H9 (cell line): ENCODE data around the gene AVEN. TPM values are rescaled to one million over a fixed set of nuclear protein-coding genes. Genes with fewer than 3 reads are reported as not detected.

Experiments used
- DNase-seq: peaks from one replicate; pipeline ENCODE4 v3.0.0-alpha.2; 2017
- H2AFZ ChIP-seq: one replicate; pipeline ENCODE4 v1.6.1; 2013; ENCODE audit warnings: mild to moderate bottlenecking, low read length, control low read depth, moderate library complexity
- H2AK5ac ChIP-seq: 2 replicates; pipeline ENCODE4 v1.6.1; 2013; ENCODE audit warnings: low read length, control low read depth, mixed read lengths; ENCODE audit not compliant: insufficient read length
- H2BK120ac ChIP-seq: one replicate; pipeline ENCODE4 v1.6.1; 2013; ENCODE audit warnings: low read depth, mild to moderate bottlenecking, low read length, control low read depth, inconsistent platforms; ENCODE audit not compliant: poor library complexity, severe bottlenecking
- H2BK12ac ChIP-seq: 2 replicates; pipeline ENCODE4 v1.6.1; 2013; ENCODE audit warnings: low read length, control low read depth, mixed read lengths, low read depth; ENCODE audit not compliant: insufficient read length
- H2BK15ac ChIP-seq: 2 replicates; pipeline ENCODE4 v1.6.1; 2013; ENCODE audit warnings: low read depth, low read length, control low read depth
- H2BK20ac ChIP-seq: one replicate; pipeline ENCODE4 v1.6.1; 2013; ENCODE audit warnings: low read depth, mild to moderate bottlenecking, low read length, control low read depth, inconsistent platforms; ENCODE audit not compliant: poor library complexity, severe bottlenecking
- H2BK5ac ChIP-seq: 2 replicates; pipeline ENCODE4 v1.6.1; 2013; ENCODE audit warnings: low read length, control low read depth, mixed read lengths; ENCODE audit not compliant: insufficient read length
- H3K14ac ChIP-seq: 2 replicates; pipeline ENCODE4 v1.6.1; 2013; ENCODE audit warnings: low read length, control low read depth; ENCODE audit not compliant: insufficient read depth
- H3K18ac ChIP-seq: 2 replicates; pipeline ENCODE4 v1.6.1; 2013; ENCODE audit warnings: low read depth, mild to moderate bottlenecking, mixed read lengths, low read length, control low read depth; ENCODE audit not compliant: insufficient read length
- H3K23ac ChIP-seq: 2 replicates; pipeline ENCODE4 v1.6.1; 2013; ENCODE audit warnings: low read length, control low read depth, mixed read lengths, low read depth; ENCODE audit not compliant: insufficient read length
- H3K23me2 ChIP-seq: 2 replicates; pipeline ENCODE4 v1.6.1; 2013; ENCODE audit warnings: low read depth, mild to moderate bottlenecking, mixed read lengths, low read length, control low read depth; ENCODE audit not compliant: insufficient read length, poor library complexity, severe bottlenecking
- H3K27ac ChIP-seq: 2 replicates; pipeline ENCODE4 v1.5.1; 2013; ENCODE audit warnings: low read length, control low read depth, mixed read lengths, low read depth; ENCODE audit not compliant: insufficient read length
- H3K27me3 ChIP-seq: 2 replicates; pipeline ENCODE4 v1.6.1; 2013; ENCODE audit warnings: low read length, control low read depth, inconsistent platforms; ENCODE audit not compliant: insufficient read depth
- H3K4ac ChIP-seq: 2 replicates; pipeline ENCODE4 v1.6.1; 2013; ENCODE audit warnings: low read depth, mild to moderate bottlenecking, control low read depth, inconsistent platforms, low read length, moderate library complexity
- H3K4me1 ChIP-seq: 2 replicates; pipeline ENCODE4 v1.6.1; 2013; ENCODE audit warnings: low read length, control low read depth, inconsistent platforms; ENCODE audit not compliant: insufficient read depth
- H3K4me2 ChIP-seq: 2 replicates; pipeline ENCODE4 v1.6.1; 2013; ENCODE audit warnings: low read length, control low read depth, mixed read lengths; ENCODE audit not compliant: insufficient read length, insufficient read depth
- H3K56ac ChIP-seq: 2 replicates; pipeline ENCODE4 v1.6.1; 2013; ENCODE audit warnings: low read depth, mild to moderate bottlenecking, mixed read lengths, low read length, control low read depth; ENCODE audit not compliant: insufficient read length
- H3K79me1 ChIP-seq: 2 replicates; pipeline ENCODE4 v1.6.1; 2013; ENCODE audit warnings: low read depth, mild to moderate bottlenecking, moderate library complexity, low read length, control low read depth, inconsistent platforms; ENCODE audit not compliant: insufficient read depth, poor library complexity, severe bottlenecking
- H3K79me2 ChIP-seq: 2 replicates; pipeline ENCODE4 v1.6.1; 2013; ENCODE audit warnings: low read length, control low read depth, inconsistent platforms; ENCODE audit not compliant: insufficient read depth
- H3K9ac ChIP-seq: 2 replicates; pipeline ENCODE4 v1.6.1; 2013; ENCODE audit warnings: low read length, control low read depth, mixed read lengths; ENCODE audit not compliant: insufficient read length; ENCODE audit errors: extremely low read depth
- H3K9me3 ChIP-seq: one replicate; pipeline ENCODE4 v1.6.1; 2013; ENCODE audit warnings: low read depth, low read length, inconsistent platforms; ENCODE audit not compliant: control insufficient read depth
- H3T11ph ChIP-seq: one replicate; pipeline ENCODE4 v1.6.1; 2013; ENCODE audit warnings: mild to moderate bottlenecking, low read length, control low read depth, inconsistent platforms
- H4K20me1 ChIP-seq: one replicate; pipeline ENCODE4 v1.6.1; 2013; ENCODE audit not compliant: control insufficient read depth, insufficient read length, insufficient read depth
- H4K5ac ChIP-seq: 2 replicates; pipeline ENCODE4 v1.6.1; 2013; ENCODE audit warnings: low read depth, mild to moderate bottlenecking, mixed read lengths, low read length, control low read depth; ENCODE audit not compliant: insufficient read length
- H4K8ac ChIP-seq: replicated peaks from 2 replicates; pipeline ENCODE4 v1.6.1; 2013; ENCODE audit warnings: low read length, control low read depth, mixed read lengths, low read depth; ENCODE audit not compliant: insufficient read length
- H4K91ac ChIP-seq: 2 replicates; pipeline ENCODE4 v1.6.1; 2013; ENCODE audit warnings: low read depth, mild to moderate bottlenecking, moderate library complexity, mixed read lengths, low read length, control low read depth; ENCODE audit not compliant: insufficient read length
- H3K27ac Mint-ChIP-seq, 3 experiments: 2 replicates in 2 of 3; 3 replicates in 1 of 3; pipeline ENCODE4 v1.8.0; 2020 to 2021; ENCODE audit warnings: mixed read lengths in 3 of 3, mild to moderate bottlenecking in 1 of 3, moderate library complexity in 1 of 3
- H3K27me3 Mint-ChIP-seq: 2 replicates; pipeline ENCODE4 v1.8.0; 2021; ENCODE audit warnings: low read depth, mild to moderate bottlenecking, moderate library complexity, mixed read lengths
- H3K36me3 Mint-ChIP-seq, 3 experiments: 2 replicates in 2 of 3; 3 replicates in 1 of 3; pipeline ENCODE4 v1.8.0; 2020 to 2021; ENCODE audit warnings: low read depth in 3 of 3, mixed read lengths in 3 of 3; ENCODE audit not compliant: insufficient read depth in 1 of 3
- H3K4me1 Mint-ChIP-seq, 2 experiments: 2 replicates each; pipeline ENCODE4 v1.8.0; 2020; ENCODE audit warnings: mixed read lengths in 2 of 2
- H3K4me3 Mint-ChIP-seq, 2 experiments: 2 replicates in 1 of 2; 3 replicates in 1 of 2; pipeline ENCODE4 v1.8.0; 2020 to 2021; ENCODE audit warnings: mild to moderate bottlenecking in 2 of 2, mixed read lengths in 2 of 2, moderate library complexity in 1 of 2
- H3K9me3 Mint-ChIP-seq, 2 experiments: 2 replicates in 1 of 2; 3 replicates in 1 of 2; pipeline ENCODE4 v1.8.0; 2020; ENCODE audit warnings: mild to moderate bottlenecking in 2 of 2, mixed read lengths in 2 of 2, moderate library complexity in 1 of 2
- WGBS: extraction: QIAGEN DNeasy Blood & Tissue Kit; methylation state at CpG from one replicate; pipeline ENCODE4 v1.1.7; 2013; ENCODE audit warnings: missing lambda C conversion rate, low lambda C conversion rate, mixed read lengths; ENCODE audit not compliant: insufficient read length; ENCODE audit errors: extremely low coverage; 5-methylcytosine and 5-hydroxymethylcytosine counted together
- total RNA-seq: library from RNA; stranded (reverse); gene quantifications from 2 replicates; pipeline ENCODE4 v1.2.1, GENCODE V29; 2021
- TF ChIP-seq, protein P1 (sequence below): fragments of 200-600 bp; sonication (generic); conservative IDR thresholded peaks from 3 replicates; pipeline ENCODE4 v1.8.0; 2021; ENCODE audit warnings: antibody characterized with exemption, mild to moderate bottlenecking

Gene AVEN
- total RNA-seq, 1 experiment from 2014 or later, result 16.1 TPM

DNA sequence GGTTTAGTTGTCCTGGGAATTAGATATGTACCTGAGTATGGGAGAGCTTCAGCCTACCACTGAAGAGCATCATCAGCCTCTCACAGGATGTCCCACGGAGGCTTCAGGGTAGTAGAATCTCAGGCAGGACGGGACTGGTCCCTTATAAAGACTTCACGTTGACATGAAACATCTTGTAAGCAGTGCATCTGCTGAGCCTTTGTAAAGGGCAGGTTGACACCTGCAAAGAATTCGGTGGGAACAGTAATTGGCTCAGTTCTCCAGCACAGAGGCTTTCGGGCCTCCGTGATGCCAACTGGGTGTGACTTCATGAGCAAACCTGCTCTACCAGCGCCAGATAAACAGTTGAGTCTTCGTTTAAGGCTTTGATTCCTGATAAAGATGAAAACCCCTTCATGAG is 26.9 kb upstream of the AVEN start:
- Histone ChIP-seq H3K79me2 (no peaks in the 10 kb centered on the region), H4K8ac (no peak overlapping the region), H2BK15ac (no peak overlapping the region), H3K4me2 (no peak overlapping the region), H2BK5ac (no peak overlapping the region), H2BK120ac (no peak overlapping the region), H3K9me3 (no peaks in the 10 kb centered on the region), H2AK5ac (no peak overlapping the region), H3T11ph (no peak overlapping the region), H3K79me1 (no peaks in the 10 kb centered on the region), H3K4me1 (no peaks in the 10 kb centered on the region), H4K20me1 (no peaks in the 10 kb centered on the region), H3K14ac (no peak overlapping the region), H3K23ac (no peak overlapping the region), H3K27ac (no peak overlapping the region), H4K91ac (no peak overlapping the region), H3K27me3 (no peaks in the 10 kb centered on the region), H4K5ac (no peak overlapping the region), H2BK20ac (no peak overlapping the region), H3K23me2 (no peaks in the 10 kb centered on the region), H3K56ac (no peak overlapping the region), H2BK12ac (no peak overlapping the region), H2AFZ (no peak overlapping the region), H3K9ac (no peak overlapping the region), H3K18ac (no peak overlapping the region), H3K4ac (no peak overlapping the region)
- H3K4me1 Mint-ChIP-seq, result no peaks in the 10 kb centered on the region
- TF ChIP-seq, protein P1, sequence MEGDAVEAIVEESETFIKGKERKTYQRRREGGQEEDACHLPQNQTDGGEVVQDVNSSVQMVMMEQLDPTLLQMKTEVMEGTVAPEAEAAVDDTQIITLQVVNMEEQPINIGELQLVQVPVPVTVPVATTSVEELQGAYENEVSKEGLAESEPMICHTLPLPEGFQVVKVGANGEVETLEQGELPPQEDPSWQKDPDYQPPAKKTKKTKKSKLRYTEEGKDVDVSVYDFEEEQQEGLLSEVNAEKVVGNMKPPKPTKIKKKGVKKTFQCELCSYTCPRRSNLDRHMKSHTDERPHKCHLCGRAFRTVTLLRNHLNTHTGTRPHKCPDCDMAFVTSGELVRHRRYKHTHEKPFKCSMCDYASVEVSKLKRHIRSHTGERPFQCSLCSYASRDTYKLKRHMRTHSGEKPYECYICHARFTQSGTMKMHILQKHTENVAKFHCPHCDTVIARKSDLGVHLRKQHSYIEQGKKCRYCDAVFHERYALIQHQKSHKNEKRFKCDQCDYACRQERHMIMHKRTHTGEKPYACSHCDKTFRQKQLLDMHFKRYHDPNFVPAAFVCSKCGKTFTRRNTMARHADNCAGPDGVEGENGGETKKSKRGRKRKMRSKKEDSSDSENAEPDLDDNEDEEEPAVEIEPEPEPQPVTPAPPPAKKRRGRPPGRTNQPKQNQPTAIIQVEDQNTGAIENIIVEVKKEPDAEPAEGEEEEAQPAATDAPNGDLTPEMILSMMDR, result no peak
- no peaks in the 10 kb centered on the region for H3K27me3 Mint-ChIP-seq
- DNase-seq, result no peak
- no peak overlapping the region for H3K4me3 Mint-ChIP-seq
- no CpG with 5 or more reads among the region's 8 CpGs for WGBS
- no peaks in the 10 kb centered on the region for H3K36me3 Mint-ChIP-seq
- no peaks in the 10 kb centered on the region for H3K9me3 Mint-ChIP-seq
- H3K27ac Mint-ChIP-seq, result no peak overlapping the region
